Mesenchymal stem cell (in vitro differentiated cells and primary cell): ENCODE measurements around the gene P4HTM.

Experiments
- small RNA-seq: library from polyadenylated mRNA; stranded (forward); fragments of <200 nt; extraction: miRNeasy Mini kit (QIAGEN cat#:217004); gene quantifications from one replicate; pipeline ENCODE3, GENCODE V24; 2013; ENCODE audit warnings: low read depth

The P4HTM gene

Small RNA genes lying within 50 kb of the gene (small RNA-seq; reads per million reads assigned to genes)
- gene MIR191 (87,976 reads per million, percentile 100 among the genes with 10 or more reads in this experiment), gene MIR425 (2,434 reads per million, percentile 98 among the genes with 10 or more reads in this experiment)
